Inflammatory macrophage treated with lipopolysaccharide for 1 hour (primary cell): ENCODE measurements around the gene ARL15.

Experiments
- DNase-seq, 2 donors: peaks; one replicate each; pipeline ENCODE4 v3.0.0-alpha.2; 2020 to 2022

ARL15 gene

GRCh38 chr5:54243483-54244080, 66.8 kb downstream of the ARL15 start:
- peak in 1 of 2 donors; percentile 71 for DNase-seq

GRCh38 chr5:54242297-54242696, 68.1 kb downstream of the ARL15 start:
- no peak for DNase-seq

- DNase-seq, result peak in 1 of 2 donors; percentile 24
These were observed 76.0 kb downstream of the ARL15 start for GRCh38 chr5:54234304-54234933.

GRCh38 chr5:54230936-54231685, 79.3 kb downstream of the ARL15 start:
- DNase-seq, result no peak

GRCh38 chr5:54229041-54229780, 81.2 kb downstream of the ARL15 start:
- DNase-seq, result peak in 1 of 2 donors; percentile 84

GRCh38 chr5:54227759-54228158, 82.6 kb downstream of the ARL15 start:
- no peak for DNase-seq

- no peak for DNase-seq
These were observed 83.3 kb downstream of the ARL15 start for GRCh38 chr5:54227109-54227508.

- no peak for DNase-seq
These were observed 84.2 kb downstream of the ARL15 start for GRCh38 chr5:54226215-54226614.

GRCh38 chr5:54224103-54224826, 86.1 kb downstream of the ARL15 start:
- no peak for DNase-seq

- DNase-seq, result no peak
These were observed 88.0 kb downstream of the ARL15 start for GRCh38 chr5:54222336-54222735.

GRCh38 chr5:54221135-54221534, 89.2 kb downstream of the ARL15 start:
- DNase-seq, result no peak

GRCh38 chr5:54220230-54221040, 89.9 kb downstream of the ARL15 start:
- no peak for DNase-seq

GRCh38 chr5:54217826-54218503, 92.4 kb downstream of the ARL15 start:
- peak; percentile 41 to 86 for DNase-seq

GRCh38 chr5:54215233-54215736, 95.1 kb downstream of the ARL15 start:
- DNase-seq, result no peak

GRCh38 chr5:54214722-54215121, 95.7 kb downstream of the ARL15 start:
- DNase-seq, result no peak

- no peak for DNase-seq
These were observed 98.0 kb downstream of the ARL15 start for GRCh38 chr5:54212331-54212730.

GRCh38 chr5:54211912-54212311, 98.5 kb downstream of the ARL15 start:
- DNase-seq, result no peak

- no peak for DNase-seq
These were observed 102.8 kb downstream of the ARL15 start for GRCh38 chr5:54207566-54207965.

- DNase-seq, result no peak
These were observed 103.7 kb downstream of the ARL15 start for GRCh38 chr5:54206580-54207229.

- DNase-seq, result no peak
These were observed 104.5 kb downstream of the ARL15 start for GRCh38 chr5:54205918-54206317.
